PC-9 (cell line): ENCODE results near the gene RGR. TPM values are rescaled to one million over a fixed set of nuclear protein-coding genes. Genes with fewer than 3 reads are reported as not detected.

Source experiments
- BruUV-seq: library from RNA; stranded (reverse); fragments of 400-500 nt; replicated peaks from 2 replicates; lab custom pipeline; 2021; lab: Mats Ljungman, UMichigan
- CTCF ChIA-PET: fragments of 300-600 bp; sonication (Branson Sonifier 250); formaldehyde crosslinking; loops from one replicate; lab custom pipeline; 2022; ENCODE audit warnings: antibody characterized with exemption; lab: Charles Lee
- POLR2A ChIA-PET: fragments of 300-600 bp; sonication (Branson Sonifier 250); formaldehyde crosslinking; loops from one replicate; lab custom pipeline; 2022; ENCODE audit warnings: antibody characterized with exemption; ENCODE audit not compliant: unreplicated experiment; lab: Charles Lee
- DNase-seq, 2 experiments: peaks; one replicate each; pipeline versions ENCODE4 v3.0.0 to v3.0.0-alpha.2; 2015 to 2022; ENCODE audit warnings: mixed read lengths in 1 of 2
- H2AFZ ChIP-seq: fragments of 200-600 bp; sonication (generic); 2 replicates; pipeline ENCODE4 v1.8.1; 2017; ENCODE audit warnings: antibody characterized with exemption
- H3F3A ChIP-seq: fragments of 200-600 bp; sonication (generic); 2 replicates; pipeline ENCODE4 v1.8.1; 2017; ENCODE audit warnings: antibody characterized with exemption, mild to moderate bottlenecking, low read depth; ENCODE audit not compliant: insufficient read depth
- H3K27ac ChIP-seq: fragments of 200-600 bp; sonication (generic); 2 replicates; pipeline ENCODE4 v1.6.1; 2016; ENCODE audit warnings: mixed run types
- H3K27me3 ChIP-seq: fragments of 200-600 bp; sonication (generic); 2 replicates; pipeline ENCODE4 v1.6.1; 2016; ENCODE audit warnings: low read depth, mixed run types; ENCODE audit not compliant: insufficient read depth
- H3K36me3 ChIP-seq: fragments of 200-600 bp; sonication (generic); 2 replicates; pipeline ENCODE4 v1.6.1; 2016; ENCODE audit warnings: low read depth, mixed run types
- H3K4me1 ChIP-seq: fragments of 200-600 bp; sonication (generic); replicated peaks from 2 replicates; pipeline ENCODE4 v1.6.1; 2016; ENCODE audit warnings: mixed run types; ENCODE audit not compliant: insufficient read depth
- H3K4me2 ChIP-seq: fragments of 200-600 bp; sonication (generic); 2 replicates; pipeline ENCODE4 v1.6.1; 2017; ENCODE audit warnings: mixed run types
- H3K4me3 ChIP-seq: fragments of 200-600 bp; sonication (generic); 2 replicates; pipeline ENCODE4 v1.6.1; 2016; ENCODE audit warnings: mixed run types
- H3K79me2 ChIP-seq: fragments of 200-600 bp; sonication (generic); 2 replicates; pipeline ENCODE4 v1.6.1; 2017; ENCODE audit warnings: low read depth, mixed run types
- H3K9me2 ChIP-seq: fragments of 200-600 bp; sonication (generic); 2 replicates; pipeline ENCODE4 v1.8.1; 2017; ENCODE audit warnings: mild to moderate bottlenecking; ENCODE audit not compliant: insufficient read depth
- H3K9me3 ChIP-seq: fragments of 200-600 bp; sonication (generic); 2 replicates; pipeline ENCODE4 v1.8.1; 2016; ENCODE audit warnings: low read depth; ENCODE audit not compliant: insufficient read depth
- H4K20me1 ChIP-seq: fragments of 200-600 bp; sonication (generic); 2 replicates; pipeline ENCODE4 v1.8.1; 2017; ENCODE audit not compliant: insufficient read depth
- CTCF ChIP-seq: fragments of 200-600 bp; sonication (generic); conservative IDR thresholded peaks from 2 replicates; pipeline ENCODE4 v1.6.1; 2017; ENCODE audit warnings: mixed run types, antibody characterized with exemption, mild to moderate bottlenecking, moderate library complexity
- EZH2 ChIP-seq: fragments of 200-600 bp; sonication (generic); IDR thresholded peaks from 2 replicates; pipeline ENCODE4 v1.8.0; 2017; ENCODE audit warnings: antibody characterized with exemption, low read depth
- intact Hi-C: fragments of 100-400 bp; cut with micrococcal nuclease; formaldehyde crosslinking; loops from one replicate; pipeline ENCODE4 v1.10.0; 2022; ENCODE audit not compliant: unreplicated experiment
- total RNA-seq: library from RNA; stranded (reverse); gene quantifications from 2 replicates; pipeline ENCODE4 v1.2.3, GENCODE V29; 2021

The RGR gene
- total RNA-seq, 1 experiment from 2014 or later: not detected

- BruUV-seq: no TSS peak
- H3F3A ChIP-seq: peaks cover 5% of the 10 kb centered on the region; the same call in 1 of the 2 replicates
- H3K4me2 ChIP-seq: no peak overlapping the region
- ChIA-PET CTCF (no interaction called here), POLR2A (interaction anchor here (0.6 kb wide), 1 partner anchor 934 kb away, joined by 9 read pairs; no protein-coding TSS in a partner anchor)
- no peak overlapping the region for H2AFZ ChIP-seq
- TF ChIP-seq CTCF (no peak), EZH2 (no peak)
- peaks cover 10% of the 10 kb centered on the region for H3K4me1 ChIP-seq
- intact Hi-C loops: no loop called here
- H3K4me3 ChIP-seq: no peak overlapping the region
- no peak for DNase-seq
- no peaks in the 10 kb centered on the region for H3K79me2 ChIP-seq
- H3K9me3 ChIP-seq: no peaks in the 10 kb centered on the region; the same call in 1 of the 2 replicates
- no peak overlapping the region for H3K27ac ChIP-seq
- no peaks in the 10 kb centered on the region for H4K20me1 ChIP-seq
- no peaks in the 10 kb centered on the region for H3K27me3 ChIP-seq
- no peaks in the 10 kb centered on the region for H3K36me3 ChIP-seq
- H3K9me2 ChIP-seq: no peaks in the 10 kb centered on the region
Measured at GRCh38 chr10:84306751-84307384, 62.0 kb downstream of the RGR start.

GRCh38 chr10:84308021-84308420 is 63.2 kb downstream of the RGR start:
- peaks cover 10% of the 10 kb centered on the region for H3K4me1 ChIP-seq
- H3K4me2 ChIP-seq: 0 out of 2 replicates have a peak overlapping the region, but pooled peaks have one; percentile 18
- no peaks in the 10 kb centered on the region for H3K27me3 ChIP-seq
- BruUV-seq: no TSS peak
- CTCF ChIA-PET: no interaction called here
- H3K36me3 ChIP-seq: no peaks in the 10 kb centered on the region
- H4K20me1 ChIP-seq: no peaks in the 10 kb centered on the region
- no peak overlapping the region for H2AFZ ChIP-seq
- no peak overlapping the region for H3K4me3 ChIP-seq
- TF ChIP-seq CTCF (no peak), EZH2 (no peak)
- H3K9me2 ChIP-seq: no peaks in the 10 kb centered on the region
- no peak for DNase-seq
- POLR2A ChIA-PET: no interaction called here
- no peaks in the 10 kb centered on the region for H3K79me2 ChIP-seq
- intact Hi-C loops: no loop called here
- no peak overlapping the region for H3K27ac ChIP-seq
- peaks cover 5% of the 10 kb centered on the region; the same call in 1 of the 2 replicates for H3F3A ChIP-seq
- no peaks in the 10 kb centered on the region; the same call in 1 of the 2 replicates for H3K9me3 ChIP-seq

GRCh38 chr10:84308481-84309304 is 63.8 kb downstream of the RGR start:
- H3F3A ChIP-seq: peaks cover 5% of the 10 kb centered on the region; the same call in 1 of the 2 replicates
- H3K27me3 ChIP-seq: no peaks in the 10 kb centered on the region
- ChIA-PET POLR2A (no interaction called here), CTCF (no interaction called here)
- H3K9me3 ChIP-seq: no peaks in the 10 kb centered on the region; the same call in 1 of the 2 replicates
- no peaks in the 10 kb centered on the region for H3K36me3 ChIP-seq
- TF ChIP-seq CTCF (no peak), EZH2 (no peak)
- no peak overlapping the region for H2AFZ ChIP-seq
- no peak overlapping the region for H3K4me3 ChIP-seq
- peak in 1 of 2 experiments; percentile 72 for DNase-seq
- no peak overlapping the region for H3K27ac ChIP-seq
- H3K4me2 ChIP-seq: peak overlapping the region; percentile 18
- H3K9me2 ChIP-seq: no peaks in the 10 kb centered on the region
- intact Hi-C loops: loop anchor here (1.0 kb wide), 1 partner anchor 20 kb away; the partner anchor contains the start of gene CCSER2
- no TSS peak for BruUV-seq
- H3K4me1 ChIP-seq: peaks cover 10% of the 10 kb centered on the region
- H4K20me1 ChIP-seq: no peaks in the 10 kb centered on the region
- H3K79me2 ChIP-seq: no peaks in the 10 kb centered on the region

Other genes with a start within 250 kb of the RGR start
- 268 and 291 TPM in 2 replicates for gene GHITM, start 105.5 kb upstream of the RGR start, total RNA-seq
- not detected in 2 replicates for gene GPR15LG, start 71.3 kb upstream of the RGR start, total RNA-seq
- not detected in 2 replicates for gene CDHR1, start 50.5 kb upstream of the RGR start, total RNA-seq
- not detected in 2 replicates for gene LRIT2, start 19.5 kb upstream of the RGR start, total RNA-seq
- gene LRIT1, start 3.5 kb upstream of the RGR start, total RNA-seq: not detected in 2 replicates
- gene CCSER2, start 83.5 kb downstream of the RGR start, total RNA-seq: 42.2 and 56.6 TPM in 2 replicates